Heart right ventricle (tissue), 16 donors: Measurements from ENCODE around the gene CNOT1. TPM values are rescaled to one million over a fixed set of nuclear protein-coding genes. Genes with fewer than 3 reads are reported as not detected.
A peak's percentile ranks its signal among the peaks of the same experiment; 100 is the strongest.

Experiments
- ATAC-seq, 8 donors: fragments of 200-7000 bp; cut with Tn5 transposase; one replicate each; pipeline ENCODE4 v1.9.1; 2020; ENCODE audit warnings: mild to moderate bottlenecking in 8 of 8, moderate library complexity in 8 of 8, moderate number of reproducible peaks in 1 of 8
- DNase-seq, 2 donors: peaks; one replicate each; pipeline ENCODE4 v3.0.0-alpha.2; 2020
- H3K27ac ChIP-seq, 10 donors: fragments of 200-600 bp; sonication (generic) in 2 of 10; one replicate each; pipeline versions ENCODE4 v1.5.0 to v1.8.0; 2020 to 2022; ENCODE audit warnings: mild to moderate bottlenecking in 3 of 10
- H3K27me3 ChIP-seq, 7 donors: fragments of 200-600 bp; one replicate each; pipeline ENCODE4 v1.8.0; 2021 to 2022; ENCODE audit warnings: mild to moderate bottlenecking in 2 of 7
- H3K36me3 ChIP-seq, 9 donors: fragments of 200-600 bp; sonication (generic) in 1 of 9; one replicate each; pipeline versions ENCODE4 v1.5.0 to v1.8.0; 2020 to 2022; ENCODE audit warnings: mild to moderate bottlenecking in 2 of 9
- H3K4me1 ChIP-seq, 9 donors: fragments of 200-600 bp; sonication (generic) in 1 of 9; one replicate each; pipeline versions ENCODE4 v1.5.0 to v1.8.0; 2020 to 2022; ENCODE audit warnings: mild to moderate bottlenecking in 4 of 9
- H3K4me3 ChIP-seq, 10 donors: fragments of 200-600 bp; sonication (generic) in 2 of 10; one replicate each; pipeline versions ENCODE4 v1.5.0 to v1.8.0; 2020 to 2022; ENCODE audit warnings: mild to moderate bottlenecking in 7 of 10, moderate library complexity in 2 of 10
- H3K9me3 ChIP-seq, 11 donors: fragments of 200-600 bp in 10 of 11; sonication (generic) in 2 of 11; one replicate each; pipeline versions ENCODE4 v1.5.0 to v1.8.0; 2013 to 2022; ENCODE audit warnings: mild to moderate bottlenecking in 2 of 11, control low read depth in 1 of 11, moderate library complexity in 1 of 11
- CTCF ChIP-seq, 9 donors: fragments of 200-600 bp; sonication (generic) in 2 of 9; IDR thresholded peaks; one replicate each; pipeline versions ENCODE4 v1.5.0 to v1.8.0; 2021 to 2022; ENCODE audit warnings: antibody characterized with exemption in 9 of 9, mild to moderate bottlenecking in 5 of 9, moderate library complexity in 1 of 9
- WGBS, 2 donors: extraction: QIAGEN DNeasy Blood & Tissue Kit; methylation state at CpG; one replicate each; pipeline ENCODE4 v1.1.7; 2013; ENCODE audit warnings: inconsistent platforms in 1 of 2; 5-methylcytosine and 5-hydroxymethylcytosine counted together
- intact Hi-C, 10 donors: fragments of 100-400 bp; cut with DNase I; formaldehyde crosslinking; loops; one replicate each; pipeline versions ENCODE4 v1.11.1 to v1.14.2; 2022
- polyA plus RNA-seq, 2 donors: library from polyadenylated mRNA; stranded (reverse); fragments of 200-250 nt; gene quantifications; one replicate each; pipeline ENCODE4 v1.2.3, GENCODE V29; 2013
- total RNA-seq, 10 donors: library from RNA; stranded (reverse); fragmentation: NEBNext Ultra II Directional in 3 of 10; extraction: Animal tissue kit (Norgen Biotek cat#: 25700) in 3 of 10; gene quantifications; one replicate each; pipeline versions ENCODE4 v1.2.1 to v1.2.4, GENCODE V29; 2021 to 2023
- donor health status: Arrhythmogenic right ventricular cardiomyopathy.
- donor health status: ischemic (EF 13 %, LVEDD 7.1; RV severe dilation, severe dysfunction).
- donor health status: healthy with polysubstance abuse.
- donor health status: DM: no; HTN: yes; CAD: no.
- donor health status: DM: no; HTN: no; CAD: no.
- donor health status: ischemic (EF 25% LVEDD 6.9; RV normal size, moderate dysfunction).
- donor health status: ischemic (EF 25% LVEDD 5.7; RV mildly dilated, moderate dysfunction).
- donor health status: healthy.
- donor health status: DM: yes; HTN: yes; CAD: no.
- donor health status: Ischemic cardiomyopathy.
- donor health status: ischemic (EF 35%, LVEDD 5.7; RV mildly dilated, moderate dysfunction).
- donor health status: nonischemic (EF 11% LVEDD 7.7; RV severe dilation, severe dysfunction).
- donor health status: DM: yes; HTN: yes; CAD: no.
- donor health status: PGD.
- donor health status: ischemic (EF 29% LVEDD 5.4; RV normal size, mild dysfunction).
- donor health status: nonischemic (EF 23%, LVEDD 6.1; RV moderate dilation, normal function).

Gene CNOT1
- total and polyA plus RNA-seq, 12 donors: 27.2 to 102 (median 81.7) TPM

DNA sequence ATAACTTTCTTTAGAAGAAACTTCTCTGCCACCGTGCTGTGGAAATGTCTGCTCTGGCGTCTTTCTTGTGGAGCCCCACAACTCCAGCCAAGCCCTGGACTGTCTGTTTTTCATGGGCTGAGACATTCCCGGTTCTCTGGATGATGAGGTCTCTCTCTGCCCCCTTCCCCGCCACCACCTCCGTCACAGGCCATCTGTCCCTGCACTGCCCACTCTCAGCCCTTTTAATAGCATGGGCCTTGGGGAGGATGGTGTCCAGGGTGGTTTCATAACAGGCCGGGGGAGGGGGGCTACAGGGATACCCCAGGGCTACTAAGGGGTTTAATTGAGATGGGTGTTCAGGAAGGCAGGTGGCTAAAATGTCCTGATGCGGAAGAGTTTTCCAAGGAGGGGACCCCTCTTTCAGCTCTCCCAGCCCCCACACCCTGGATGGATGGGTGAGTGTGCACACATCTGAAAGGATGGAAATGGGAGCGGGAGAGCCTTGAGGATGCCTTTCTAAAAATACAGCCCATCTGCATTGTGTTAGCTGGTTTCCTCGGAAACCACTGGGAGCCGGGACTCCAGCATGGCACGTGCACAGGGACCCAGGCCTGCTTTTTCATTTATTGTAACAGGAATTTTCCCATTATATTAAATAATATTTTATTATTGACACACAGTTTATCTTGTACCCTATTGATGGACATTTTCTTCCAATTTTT is 144.3 kb downstream of the CNOT1 start:
- H3K27ac ChIP-seq: peak overlapping the region in 8 of 10 donors; percentile 59 to 85 (median 70)
- no peak for DNase-seq
- H3K4me3 ChIP-seq: no peak overlapping the region
- H3K27me3 ChIP-seq: no peaks in the 10 kb centered on the region
- no peaks in the 10 kb centered on the region for H3K9me3 ChIP-seq
- peaks cover 5 to 81% (median 54%) of the 10 kb centered on the region in 9 donors for H3K4me1 ChIP-seq
- no peak for TF ChIP-seq CTCF (IDR thresholded peaks at IDR 0.05)
- WGBS, 2 donors: 36 to 43% methylated on average over 11 of the region's 11 CpGs
- H3K36me3 ChIP-seq: peaks cover 0 to 5% (median 0%) of the 10 kb centered on the region in 9 donors
- intact Hi-C loops: loop anchor here in 4 of 10 donors (5.0 kb wide), 2 partner anchors 93 to 148 kb away; partner anchors contain the start of gene GINS3 (in 2 of the 4)
- peak in 6 of 8 donors; percentile 23 to 68 (median 50) for ATAC-seq

GRCh38 chr16:58481931-58482330 is 147.7 kb downstream of the CNOT1 start:
- intact Hi-C loops: no loop called here
- no peak for DNase-seq
- no peak for TF ChIP-seq CTCF (IDR thresholded peaks at IDR 0.05)
- ATAC-seq: peak in 4 of 8 donors; percentile 17 to 47 (median 29)
- no peaks in the 10 kb centered on the region for H3K27me3 ChIP-seq
- peaks cover 0 to 8% (median 0%) of the 10 kb centered on the region in 9 donors for H3K36me3 ChIP-seq
- H3K27ac ChIP-seq: peak overlapping the region in 6 of 10 donors; percentile 23 to 70 (median 52)
- no peaks in the 10 kb centered on the region for H3K9me3 ChIP-seq
- peaks cover 5 to 89% (median 57%) of the 10 kb centered on the region in 9 donors for H3K4me1 ChIP-seq
- WGBS, 2 donors: 52 to 60% methylated on average over 8 of the region's 8 CpGs
- H3K4me3 ChIP-seq: no peak overlapping the region

DNA sequence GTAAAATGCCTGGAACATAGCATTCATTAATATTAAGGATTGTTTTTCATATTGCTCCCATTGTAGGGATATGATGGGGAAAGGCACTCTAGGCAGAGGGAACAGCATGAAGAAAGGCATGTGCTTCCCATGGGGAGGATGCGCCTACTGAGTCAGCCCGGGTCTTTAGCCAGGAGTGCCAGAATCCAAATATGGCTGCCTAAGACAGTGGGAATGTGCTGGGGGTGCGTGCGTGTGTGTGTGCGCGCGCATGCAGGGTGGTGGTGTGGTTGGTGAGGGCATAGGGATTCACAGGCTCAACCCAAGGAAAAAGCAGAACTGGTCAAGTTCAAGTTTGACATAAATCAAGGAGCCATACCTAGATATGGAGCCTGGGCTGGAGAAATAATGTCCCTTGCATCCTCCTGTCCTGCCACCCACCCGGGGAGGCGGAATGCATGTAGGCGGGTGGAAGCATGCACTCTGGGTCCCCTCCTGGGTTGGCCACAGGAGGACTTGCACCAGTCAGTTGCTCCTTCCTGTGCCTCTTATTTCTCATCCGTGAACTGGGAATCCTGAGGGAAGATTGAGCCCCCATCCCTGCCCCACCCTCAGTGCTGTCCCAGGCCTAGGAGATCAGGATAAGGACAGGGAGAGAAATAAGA is 148.3 kb downstream of the CNOT1 start:
- no peak for DNase-seq
- peak overlapping the region in 6 of 10 donors; percentile 13 to 70 (median 52) for H3K27ac ChIP-seq
- H3K36me3 ChIP-seq: peaks cover 0 to 8% (median 0%) of the 10 kb centered on the region in 9 donors
- no peaks in the 10 kb centered on the region for H3K9me3 ChIP-seq
- ATAC-seq: no peak
- no peaks in the 10 kb centered on the region for H3K27me3 ChIP-seq
- TF ChIP-seq CTCF (IDR thresholded peaks at IDR 0.05): no peak
- 91 to 95% methylated on average over 11 of the region's 11 CpGs for WGBS, 2 donors
- intact Hi-C loops: no loop called here
- H3K4me1 ChIP-seq: peaks cover 5 to 91% (median 62%) of the 10 kb centered on the region in 9 donors
- no peak overlapping the region for H3K4me3 ChIP-seq

DNA sequence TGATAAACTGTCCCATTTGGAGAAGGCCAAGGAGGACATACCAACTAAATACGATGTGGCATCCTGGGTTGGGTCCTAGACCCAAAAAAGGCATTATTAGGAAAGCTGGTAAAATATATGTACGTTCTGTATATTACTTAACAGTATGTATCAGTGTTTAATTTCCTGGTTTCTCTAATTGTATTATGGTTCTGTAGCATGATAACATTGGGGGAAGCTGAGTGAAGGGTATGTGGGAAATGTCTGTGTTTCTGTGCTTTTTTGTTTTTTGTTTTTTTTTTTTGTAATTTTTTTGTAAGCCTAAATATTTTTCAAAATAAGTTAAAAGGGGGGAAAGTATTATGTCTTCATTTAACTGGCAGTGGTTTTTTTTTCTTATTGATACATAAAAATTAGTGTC is 151.2 kb downstream of the CNOT1 start:
- no peaks in the 10 kb centered on the region for H3K9me3 ChIP-seq
- peak overlapping the region in 2 of 10 donors; percentile 17 to 26 for H3K27ac ChIP-seq
- no peak for ATAC-seq
- intact Hi-C loops: no loop called here
- no peak overlapping the region for H3K4me3 ChIP-seq
- WGBS, 2 donors: 92 to 97% methylated on average over 2 of the region's 2 CpGs
- TF ChIP-seq CTCF (IDR thresholded peaks at IDR 0.05): no peak
- no peaks in the 10 kb centered on the region for H3K27me3 ChIP-seq
- H3K4me1 ChIP-seq: peaks cover 7 to 91% (median 65%) of the 10 kb centered on the region in 9 donors
- H3K36me3 ChIP-seq: peaks cover 0 to 8% (median 0%) of the 10 kb centered on the region in 9 donors
- DNase-seq: no peak
